Activated CD4-positive, alpha-beta memory T cell treated with anti-CD3 and anti-CD28 coated beads, Interleukin-2, amount 10 ng/mL, durations not matched to agents 7 days and 5 days (primary cell): ENCODE results near the gene KLHDC8A. TPM values are rescaled to one million over a fixed set of nuclear protein-coding genes. Genes with fewer than 3 reads are reported as not detected.
A peak's percentile ranks its signal among the peaks of the same experiment; 100 is the strongest.

Experiments
- CTCF ChIA-PET: fragments of 350-600 bp; sonication (Branson Sonifier 250); formaldehyde crosslinking; loops from one replicate; lab custom pipeline; 2021; ENCODE audit warnings: antibody characterized with exemption, inconsistent platforms; lab: Charles Lee
- POLR2A ChIA-PET: fragments of 350-600 bp; sonication (Branson Sonifier 250); formaldehyde crosslinking; loops from one replicate; lab custom pipeline; 2021; ENCODE audit warnings: antibody characterized with exemption; lab: Charles Lee
- DNase-seq: peaks from one replicate; pipeline ENCODE4 v3.0.0-alpha.2; 2020
- H3K27ac Mint-ChIP-seq: one replicate; pipeline ENCODE4 v1.8.0; 2021; ENCODE audit warnings: mild to moderate bottlenecking, mixed read lengths
- H3K27me3 Mint-ChIP-seq: one replicate; pipeline ENCODE4 v1.8.0; 2021; ENCODE audit warnings: mixed read lengths
- H3K36me3 Mint-ChIP-seq: one replicate; pipeline ENCODE4 v1.8.0; 2021; ENCODE audit warnings: low read depth, mixed read lengths
- H3K4me1 Mint-ChIP-seq: one replicate; pipeline ENCODE4 v1.8.0; 2021; ENCODE audit warnings: mixed read lengths
- H3K4me3 Mint-ChIP-seq: one replicate; pipeline ENCODE4 v1.8.0; 2021; ENCODE audit warnings: mild to moderate bottlenecking, mixed read lengths
- H3K9me3 Mint-ChIP-seq: one replicate; pipeline ENCODE4 v1.8.0; 2021; ENCODE audit warnings: mixed read lengths
- total RNA-seq, 2 experiments: library from RNA; stranded (reverse); gene quantifications; one replicate each; pipeline ENCODE4 v1.2.3, GENCODE V29; 2021

The KLHDC8A gene
- total RNA-seq, 2 experiments from 2014 or later: not detected

GRCh38 chr1:205350124-205350523 lies 6.6 kb downstream of the KLHDC8A start:
- no peaks in the 10 kb centered on the region for H3K36me3 Mint-ChIP-seq

GRCh38 chr1:205348554-205349487 lies 7.9 kb downstream of the KLHDC8A start:
- ChIA-PET POLR2A (no interaction called here), CTCF (interaction anchor here (1.2 to 3.0 kb wide), 4 partner anchors 9 to 137 kb away, joined by 3 to 10 read pairs (median 6); no protein-coding TSS in a partner anchor)
- no peak overlapping the region for H3K27ac Mint-ChIP-seq
- no peaks in the 10 kb centered on the region for H3K9me3 Mint-ChIP-seq
- peaks cover 5% of the 10 kb centered on the region for H3K4me1 Mint-ChIP-seq
- no peak for DNase-seq
- no peak overlapping the region for H3K4me3 Mint-ChIP-seq
- peaks cover 46% of the 10 kb centered on the region for H3K27me3 Mint-ChIP-seq
- no peaks in the 10 kb centered on the region for H3K36me3 Mint-ChIP-seq

More at GRCh38 chr1:205350124-205350523, 6.6 kb downstream of the KLHDC8A start:
- no peak for DNase-seq
- POLR2A ChIA-PET: no interaction called here
- Mint-ChIP-seq H3K9me3 (no peaks in the 10 kb centered on the region), H3K4me3 (no peak overlapping the region), H3K4me1 (no peaks in the 10 kb centered on the region), H3K27me3 (peaks cover 36% of the 10 kb centered on the region), H3K27ac (no peak overlapping the region)
- CTCF ChIA-PET: interaction anchor here (0.9 to 3.0 kb wide), 5 partner anchors 10 to 288 kb away, joined by 3 to 10 read pairs (median 4); no protein-coding TSS in a partner anchor

GRCh38 chr1:205346956-205347574 lies 9.7 kb downstream of the KLHDC8A start:
- no peak for DNase-seq
- H3K27me3 Mint-ChIP-seq: peaks cover 54% of the 10 kb centered on the region

GRCh38 chr1:205345761-205346160 lies 11.0 kb downstream of the KLHDC8A start:
- CTCF ChIA-PET: interaction anchor here (0.6 to 1.7 kb wide), 5 partner anchors 8 to 312 kb away, joined by 3 to 7 read pairs (median 5); no protein-coding TSS in a partner anchor
- H3K9me3 Mint-ChIP-seq: no peaks in the 10 kb centered on the region
- peaks cover 8% of the 10 kb centered on the region for H3K4me1 Mint-ChIP-seq

More at GRCh38 chr1:205346956-205347574, 9.7 kb downstream of the KLHDC8A start:
- H3K36me3 Mint-ChIP-seq: no peaks in the 10 kb centered on the region
- no peaks in the 10 kb centered on the region for H3K9me3 Mint-ChIP-seq
- ChIA-PET CTCF (no interaction called here), POLR2A (no interaction called here)
- peaks cover 8% of the 10 kb centered on the region for H3K4me1 Mint-ChIP-seq
- no peak overlapping the region for H3K4me3 Mint-ChIP-seq
- no peak overlapping the region for H3K27ac Mint-ChIP-seq

GRCh38 chr1:205344066-205344928 lies 12.4 kb downstream of the KLHDC8A start:
- peak; percentile 35 for DNase-seq
- CTCF ChIA-PET: interaction anchor here (0.7 to 1.7 kb wide), 2 partner anchors 10 to 141 kb away, joined by 4 to 7 read pairs; no protein-coding TSS in a partner anchor
- no peak overlapping the region for H3K4me3 Mint-ChIP-seq
- peaks cover 13% of the 10 kb centered on the region for H3K4me1 Mint-ChIP-seq
- no peaks in the 10 kb centered on the region for H3K36me3 Mint-ChIP-seq
- no peaks in the 10 kb centered on the region for H3K9me3 Mint-ChIP-seq
- no peak overlapping the region for H3K27ac Mint-ChIP-seq
- POLR2A ChIA-PET: interaction anchor here (1.0 kb wide), 1 partner anchor 317 kb away, joined by 3 read pairs; no protein-coding TSS in a partner anchor
- H3K27me3 Mint-ChIP-seq: peaks cover 61% of the 10 kb centered on the region

More at GRCh38 chr1:205345761-205346160, 11.0 kb downstream of the KLHDC8A start:
- DNase-seq: no peak
- POLR2A ChIA-PET: no interaction called here
- no peaks in the 10 kb centered on the region for H3K36me3 Mint-ChIP-seq
- H3K4me3 Mint-ChIP-seq: no peak overlapping the region
- H3K27me3 Mint-ChIP-seq: peaks cover 61% of the 10 kb centered on the region
- no peak overlapping the region for H3K27ac Mint-ChIP-seq

- Mint-ChIP-seq H3K27me3 (peaks cover 61% of the 10 kb centered on the region), H3K36me3 (no peaks in the 10 kb centered on the region), H3K4me3 (no peak overlapping the region), H3K27ac (no peak overlapping the region), H3K9me3 (no peaks in the 10 kb centered on the region), H3K4me1 (peaks cover 14% of the 10 kb centered on the region)
- ChIA-PET CTCF (no interaction called here), POLR2A (no interaction called here)
- DNase-seq: no peak
Measured at GRCh38 chr1:205343431-205344065, 13.2 kb downstream of the KLHDC8A start.

GRCh38 chr1:205342986-205343385 lies 13.7 kb downstream of the KLHDC8A start:
- DNase-seq: no peak
- H3K4me3 Mint-ChIP-seq: no peak overlapping the region
- peaks cover 62% of the 10 kb centered on the region for H3K27me3 Mint-ChIP-seq
- H3K27ac Mint-ChIP-seq: no peak overlapping the region
- peaks cover 14% of the 10 kb centered on the region for H3K4me1 Mint-ChIP-seq
- POLR2A ChIA-PET: no interaction called here
- no peaks in the 10 kb centered on the region for H3K9me3 Mint-ChIP-seq
- CTCF ChIA-PET: no interaction called here
- H3K36me3 Mint-ChIP-seq: no peaks in the 10 kb centered on the region

GRCh38 chr1:205340676-205341075 lies 16.0 kb downstream of the KLHDC8A start:
- H3K27me3 Mint-ChIP-seq: peaks cover 56% of the 10 kb centered on the region
- no peaks in the 10 kb centered on the region for H3K9me3 Mint-ChIP-seq
- no peaks in the 10 kb centered on the region for H3K36me3 Mint-ChIP-seq
- ChIA-PET CTCF (interaction anchor here (0.9 to 1.4 kb wide), 3 partner anchors 9 to 70 kb away, joined by 3 read pairs; no protein-coding TSS in a partner anchor), POLR2A (no interaction called here)
- DNase-seq: no peak
- no peak overlapping the region for H3K4me3 Mint-ChIP-seq
- peaks cover 14% of the 10 kb centered on the region for H3K4me1 Mint-ChIP-seq
- no peak overlapping the region for H3K27ac Mint-ChIP-seq

GRCh38 chr1:205339717-205340116 lies 17.0 kb downstream of the KLHDC8A start:
- H3K36me3 Mint-ChIP-seq: no peaks in the 10 kb centered on the region
- no peak overlapping the region for H3K27ac Mint-ChIP-seq
- no peaks in the 10 kb centered on the region for H3K9me3 Mint-ChIP-seq
- H3K27me3 Mint-ChIP-seq: peaks cover 47% of the 10 kb centered on the region
- H3K4me3 Mint-ChIP-seq: no peak overlapping the region
- CTCF ChIA-PET: interaction anchor here (0.6 to 1.8 kb wide), 9 partner anchors 10 to 146 kb away, joined by 3 to 12 read pairs (median 5); no protein-coding TSS in a partner anchor
- POLR2A ChIA-PET: interaction anchor here (0.7 kb wide), 1 partner anchor 66 kb away, joined by 3 read pairs; no protein-coding TSS in a partner anchor
- H3K4me1 Mint-ChIP-seq: peaks cover 14% of the 10 kb centered on the region
- peak; percentile 26 for DNase-seq

- Mint-ChIP-seq H3K9me3 (no peaks in the 10 kb centered on the region), H3K27me3 (peaks cover 43% of the 10 kb centered on the region), H3K4me3 (no peak overlapping the region), H3K4me1 (peaks cover 11% of the 10 kb centered on the region), H3K36me3 (no peaks in the 10 kb centered on the region), H3K27ac (no peak overlapping the region)
- ChIA-PET CTCF (interaction anchor here (0.6 to 1.8 kb wide), 7 partner anchors 14 to 146 kb away, joined by 3 to 12 read pairs (median 5); no protein-coding TSS in a partner anchor), POLR2A (interaction anchor here (0.7 kb wide), 1 partner anchor 66 kb away, joined by 3 read pairs; no protein-coding TSS in a partner anchor)
- no peak for DNase-seq
Measured at GRCh38 chr1:205339197-205339702, 17.5 kb downstream of the KLHDC8A start.

GRCh38 chr1:205338011-205338410 lies 18.7 kb downstream of the KLHDC8A start:
- ChIA-PET POLR2A (no interaction called here), CTCF (interaction anchor here (1.5 to 21.8 kb wide), 7 partner anchors 13 to 186 kb away, joined by 3 to 724 read pairs (median 11); no protein-coding TSS in a partner anchor)
- Mint-ChIP-seq H3K9me3 (no peaks in the 10 kb centered on the region), H3K4me3 (no peak overlapping the region), H3K4me1 (peaks cover 8% of the 10 kb centered on the region), H3K36me3 (no peaks in the 10 kb centered on the region), H3K27ac (no peak overlapping the region), H3K27me3 (peaks cover 46% of the 10 kb centered on the region)
- DNase-seq: no peak
